ENCODE data around the gene ACOT7. TPM values are rescaled to one million over a fixed set of nuclear protein-coding genes. Genes with fewer than 3 reads are reported as not detected.

Gene ACOT7
- total and polyA plus RNA-seq, 12 donors = 4.0 to 40.4 (median 8.6) TPM

- no peak overlapping the region for H3K4me3 ChIP-seq
- no peaks in the 10 kb centered on the region for H3K36me3 ChIP-seq
- no peak overlapping the region for H3K27ac ChIP-seq
- ATAC-seq (no peak), DNase-seq (no peak)
- H3K27me3 ChIP-seq = peaks cover 40 to 86% (median 78%) of the 10 kb centered on the region in 7 donors
- intact Hi-C loops (cut with DNase I) = no loop called here
- WGBS, 2 donors = 84% methylated on average over 26 of the region's 26 CpGs
- no peaks in the 10 kb centered on the region for H3K9me3 ChIP-seq
- peaks cover 13 to 29% (median 23%) of the 10 kb centered on the region in 9 donors for H3K4me1 ChIP-seq
- TF ChIP-seq CTCF (IDR thresholded peaks at IDR 0.05) = no peak
Observed at GRCh38 chr1:6427441-6428390, 34.1 kb upstream of the ACOT7 start.

- Histone ChIP-seq H3K27me3 (peaks cover 41 to 92% (median 85%) of the 10 kb centered on the region in 7 donors), H3K9me3 (no peaks in the 10 kb centered on the region), H3K4me3 (no peak overlapping the region), H3K36me3 (no peaks in the 10 kb centered on the region), H3K4me1 (peaks cover 13 to 31% (median 26%) of the 10 kb centered on the region in 9 donors), H3K27ac (no peak overlapping the region)
- ATAC-seq (no peak), DNase-seq (no peak)
- WGBS, 2 donors = 81 to 90% methylated on average over 10 of the region's 10 CpGs
- TF ChIP-seq CTCF (IDR thresholded peaks at IDR 0.05) = no peak
- intact Hi-C loops (cut with DNase I) = no loop called here
Observed at GRCh38 chr1:6426972-6427350, 33.4 kb upstream of the ACOT7 start.

- DNase-seq (no peak), ATAC-seq (no peak)
- Histone ChIP-seq H3K36me3 (no peaks in the 10 kb centered on the region), H3K4me3 (no peak overlapping the region), H3K27me3 (peaks cover 46 to 97% (median 91%) of the 10 kb centered on the region in 7 donors), H3K27ac (no peak overlapping the region), H3K9me3 (no peaks in the 10 kb centered on the region), H3K4me1 (peaks cover 13 to 31% (median 26%) of the 10 kb centered on the region in 9 donors)
- intact Hi-C loops (cut with DNase I) = no loop called here
- WGBS, 2 donors = 83 to 86% methylated on average over 9 of the region's 9 CpGs
- TF ChIP-seq CTCF (IDR thresholded peaks at IDR 0.05) = no peak
Observed at GRCh38 chr1:6426277-6426971, 32.9 kb upstream of the ACOT7 start.

GRCh38 chr1:6425658-6426057, 32.1 kb upstream of the ACOT7 start:
- H3K27ac ChIP-seq = no peak overlapping the region
- intact Hi-C loops (cut with DNase I) = no loop called here
- peaks cover 46 to 100% (median 95%) of the 10 kb centered on the region in 7 donors for H3K27me3 ChIP-seq
- H3K4me1 ChIP-seq = peaks cover 13 to 35% (median 28%) of the 10 kb centered on the region in 9 donors
- no peak for TF ChIP-seq CTCF (IDR thresholded peaks at IDR 0.05)
- WGBS, 2 donors = 82% methylated on average over 6 of the region's 6 CpGs
- no peaks in the 10 kb centered on the region for H3K9me3 ChIP-seq
- ATAC-seq (no peak), DNase-seq (no peak)
- H3K4me3 ChIP-seq = no peak overlapping the region
- H3K36me3 ChIP-seq = no peaks in the 10 kb centered on the region

Data from heart right ventricle (tissue), 16 donors.